GM12878 (cell line): ENCODE data around the gene GORASP2. TPM values are rescaled to one million over a fixed set of nuclear protein-coding genes. Genes with fewer than 3 reads are reported as not detected.

Experiments
- CHD4 ChIP-seq: fragments of 200-600 bp; sonication (generic); IDR thresholded peaks from 2 replicates; pipeline ENCODE4 v1.6.1; 2016; ENCODE audit warnings: mild to moderate bottlenecking
- CUX1 ChIP-seq: IDR thresholded peaks from 2 replicates; pipeline ENCODE4 v1.6.1; 2012; ENCODE audit warnings: improper control_type of control experiment, low read depth, low read length; ENCODE audit not compliant: insufficient replicate concordance
- IKZF1 ChIP-seq: fragments of 450-650 bp; conservative IDR thresholded peaks from 2 replicates; pipeline ENCODE4 v1.6.1; 2017; ENCODE audit warnings: antibody characterized with exemption, mild to moderate bottlenecking
- KAT2A ChIP-seq: conservative IDR thresholded peaks from 2 replicates; pipeline ENCODE4 v1.6.1; 2011; ENCODE audit warnings: low read depth, low read length; ENCODE audit not compliant: control insufficient read depth
- KLF5 ChIP-seq: fragments of 450-650 bp; IDR thresholded peaks from 2 replicates; pipeline ENCODE4 v1.6.1; 2014; ENCODE audit warnings: mild to moderate bottlenecking; ENCODE audit not compliant: partially characterized antibody
- MEF2B ChIP-seq: fragments of 450-650 bp; IDR thresholded peaks from 2 replicates; pipeline ENCODE4 v1.6.1; 2018; ENCODE audit warnings: mild to moderate bottlenecking, moderate library complexity; ENCODE audit not compliant: partially characterized antibody, poor library complexity, severe bottlenecking
- NR2C1 ChIP-seq: fragments of 450-650 bp; IDR thresholded peaks from 2 replicates; pipeline ENCODE4 v1.6.1; 2017; ENCODE audit warnings: antibody characterized with exemption, mild to moderate bottlenecking, moderate library complexity
- POLR2AphosphoS5 ChIP-seq: IDR thresholded peaks from 2 replicates; pipeline ENCODE4 v1.6.1; 2011; ENCODE audit warnings: mild to moderate bottlenecking, low read length, inconsistent platforms
- REST ChIP-seq: IDR thresholded peaks from 2 replicates; pipeline ENCODE4 v1.6.1; 2012; ENCODE audit warnings: mild to moderate bottlenecking, low read depth, low read length
- SMAD1 ChIP-seq: fragments of 450-650 bp; IDR thresholded peaks from 2 replicates; pipeline ENCODE4 v1.6.1; 2018; ENCODE audit warnings: mild to moderate bottlenecking, low read depth; ENCODE audit not compliant: partially characterized antibody
- USF1 ChIP-seq: IDR thresholded peaks from 2 replicates; pipeline ENCODE4 v1.6.1; 2011; ENCODE audit warnings: borderline replicate concordance, low read depth, mild to moderate bottlenecking, moderate library complexity, mixed read lengths, low read length; ENCODE audit not compliant: insufficient read depth; ENCODE audit errors: extremely low read length
- ZBTB40 ChIP-seq: fragments of 450-650 bp; IDR thresholded peaks from 2 replicates; pipeline ENCODE4 v1.6.1; 2016; ENCODE audit warnings: mild to moderate bottlenecking, moderate library complexity, borderline replicate concordance
- ZNF24 ChIP-seq: fragments of 450-650 bp; IDR thresholded peaks from 2 replicates; pipeline ENCODE4 v1.6.1; 2017; ENCODE audit warnings: antibody characterized with exemption, mild to moderate bottlenecking
- ZNF384 ChIP-seq: IDR thresholded peaks from 2 replicates; pipeline ENCODE4 v1.6.1; 2012; ENCODE audit warnings: low read depth, mild to moderate bottlenecking, low read length, improper control_type of control experiment, borderline replicate concordance
- polyA plus RNA-seq, 11 experiments: library from polyadenylated mRNA; depleted of rRNA in 4 of 11; unstranded in 6 of 11; stranded (reverse) in 5 of 11; fragments of >200 nt; fragmentation: Nextera tagmentation in 4 of 11; fragmentation: Illumina TruSeq in 1 of 11; extraction: Ambion mirVana in 4 of 11; extraction: Trizol in 1 of 11; gene quantifications; 1 replicate in 1 of 11; 2 replicates in 10 of 11; pipeline versions ENCODE4 v1.2.1 to v1.2.3, GENCODE V29; 2011 to 2016; ENCODE audit warnings: inconsistent platforms in 2 of 11, missing spikeins in 2 of 11, low read depth in 1 of 11
- total RNA-seq, 4 experiments: library from RNA; depleted of rRNA in 3 of 4; stranded (reverse); fragments of >200 nt in 3 of 4; fragmentation: Illumina TruSeq in 1 of 4; extraction: Trizol in 1 of 4; gene quantifications; 2 replicates each; pipeline versions ENCODE4 v1.2.1 to v1.2.3, GENCODE V29; 2013 to 2021

Gene GORASP2
- total and polyA plus RNA-seq, 10 of the 15 experiments (the other 5 are each of a cell fraction or from before 2014, with no cell fraction given) = 26.3 to 169 (median 103) TPM

GRCh38 chr2:170973492-170974303, 44.6 kb downstream of the GORASP2 start (continued):
- TF ChIP-seq REST = no peak; the same call in 1 of the 2 replicates
- TF ChIP-seq ZBTB40 = no peak
- peak; percentile 71; the same call in 1 of the 2 replicates for TF ChIP-seq ZNF24
- peak; percentile 63 for TF ChIP-seq KLF5
- peak; percentile 59 for TF ChIP-seq USF1
- no peak for TF ChIP-seq SMAD1
- no peak for TF ChIP-seq CHD4
- peak; percentile 65 for TF ChIP-seq POLR2AphosphoS5
- TF ChIP-seq ZNF384 = no peak
- TF ChIP-seq CUX1 = peak; percentile 28
- peak; percentile 94 for TF ChIP-seq IKZF1
- no peak for TF ChIP-seq MEF2B
- TF ChIP-seq NR2C1 = peak; percentile 43
- no peak for TF ChIP-seq KAT2A
